GM12892 (cell line): ENCODE measurements around the gene ZBED5.

ENCODE experiments used
- POLR2A ChIP-seq: IDR thresholded peaks from 2 replicates; pipeline ENCODE4 v1.6.1; 2011; ENCODE audit warnings: low read depth, low read length, control low read depth
- POLR2AphosphoS5 ChIP-seq: IDR thresholded peaks from 2 replicates; pipeline ENCODE4 v1.6.1; 2011; ENCODE audit warnings: low read depth, low read length, control low read depth

DNA sequence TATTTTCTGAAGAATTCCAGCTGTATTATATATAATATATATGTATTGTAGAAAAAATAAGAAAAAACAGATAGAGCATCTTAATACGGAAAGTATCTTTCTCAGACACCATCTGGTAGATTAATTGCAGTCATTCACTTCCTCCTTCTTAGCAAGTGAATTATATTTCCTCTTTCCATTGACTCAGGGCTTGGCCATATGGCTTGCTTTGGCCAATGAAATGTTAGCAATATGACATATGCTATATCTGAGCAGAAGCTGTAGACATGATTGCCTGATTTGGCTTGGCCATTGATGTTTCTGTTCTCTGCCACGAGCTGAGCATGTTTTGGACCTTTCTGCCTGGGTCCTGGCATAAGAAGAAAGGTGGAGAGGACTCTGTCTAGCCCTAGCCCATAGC is 34.4 kb upstream of the ZBED5 start:
- no peak for TF ChIP-seq POLR2A
- TF ChIP-seq POLR2AphosphoS5, result no peak
